CD1c-positive myeloid dendritic cell (primary cell): ENCODE data around the gene KRT33A.

ENCODE experiments used
- DNase-seq: peaks from one replicate; pipeline ENCODE4 v3.0.0-alpha.2; 2016; ENCODE audit errors: extremely low spot score

Gene KRT33A

GRCh38 chr17:41301916-41302901 lies 48.4 kb downstream of the KRT33A start, which contains the start of gene KRTAP29-1:
TSS of gene KRTAP29-1 (minus strand) at chr17:41302851. CDS start at chr17:41302851, 0 bp downstream.
- no peak for DNase-seq

- DNase-seq, result no peak
These were observed 49.3 kb downstream of the KRT33A start for GRCh38 chr17:41301204-41301790.

- DNase-seq, result no peak
These were observed 52.0 kb downstream of the KRT33A start for GRCh38 chr17:41298458-41299135.

GRCh38 chr17:41296846-41297245 lies 53.8 kb downstream of the KRT33A start:
- DNase-seq, result no peak
